Activated CD4-positive, alpha-beta T cell treated with anti-CD3 and anti-CD28 coated beads, Interleukin-2, amount 50 U/mL, for 48 hours (primary cell): ENCODE measurements around the gene MASP1.

ENCODE experiments used
- DNase-seq, 2 experiments: peaks; one replicate each; pipeline ENCODE4 v3.0.0-alpha.2; 2020

The MASP1 gene

DNA sequence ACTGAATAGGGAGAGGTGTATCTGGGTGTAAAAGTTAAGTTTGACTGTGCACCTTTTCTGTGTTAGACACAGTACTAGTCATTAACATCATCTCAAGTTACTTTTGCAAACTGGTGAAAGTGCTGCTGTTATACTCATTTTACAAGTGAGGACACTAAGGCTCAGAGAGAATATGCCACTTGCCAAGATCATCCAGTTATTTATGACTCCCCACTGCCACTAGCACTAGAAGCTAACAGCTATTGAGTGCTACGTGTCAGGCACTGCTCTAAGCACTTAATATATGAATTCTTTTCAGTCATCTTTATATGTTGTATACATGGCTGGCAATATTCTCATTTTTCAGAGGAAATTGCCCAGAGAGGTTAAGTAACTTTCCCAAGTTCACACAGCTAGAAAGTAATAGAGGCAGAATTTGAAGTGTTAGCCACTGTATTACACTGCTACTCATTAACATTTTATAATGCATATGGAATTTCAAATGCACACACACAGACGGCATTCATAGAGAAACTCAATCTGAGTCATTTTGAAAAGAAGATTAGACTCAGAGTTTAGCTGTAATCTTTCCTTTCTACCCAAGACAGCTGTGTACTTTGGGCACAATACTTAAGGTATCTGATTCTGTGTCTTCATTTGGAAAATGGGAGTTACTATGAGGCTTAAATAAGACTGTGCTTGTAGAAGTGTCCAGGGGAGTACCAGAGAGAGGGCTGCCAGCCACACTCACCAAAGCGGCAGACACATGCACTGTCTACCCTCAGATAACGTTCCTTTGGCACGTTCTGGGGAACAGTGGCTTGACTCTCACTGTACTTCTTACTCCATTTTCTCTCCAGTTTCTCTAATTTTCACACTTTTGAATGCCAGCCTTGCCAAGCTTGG, 1.3 kb upstream of the MASP1 start:
- no peak for DNase-seq

DNA sequence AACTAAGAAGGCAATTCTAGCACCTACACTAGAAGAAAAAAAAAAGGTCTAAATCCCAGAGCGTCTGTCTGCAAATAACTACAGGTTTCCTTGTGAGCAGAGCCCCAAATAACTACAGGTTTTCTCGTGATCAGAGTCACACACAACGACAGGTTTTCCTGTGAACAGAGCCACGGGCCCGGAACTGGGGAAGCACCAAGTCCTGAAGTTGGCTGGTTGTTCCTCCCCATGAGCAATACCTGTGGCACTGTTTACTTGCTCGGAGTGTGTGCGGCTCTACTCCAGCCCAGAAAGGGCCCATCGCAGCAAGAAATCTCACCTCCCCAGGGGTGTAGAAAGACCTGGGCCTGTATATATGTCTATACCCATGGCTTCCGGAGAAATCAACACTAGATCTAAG, 644 bp upstream of the MASP1 start:
- no peak for DNase-seq

- no peak for DNase-seq
Measured at GRCh38 chr3:187291001-187291511, 481 bp downstream of the MASP1 start.

GRCh38 chr3:187290503-187290902, 1.0 kb downstream of the MASP1 start:
- no peak for DNase-seq

- no peak for DNase-seq
Measured at GRCh38 chr3:187288855-187289605, 2.5 kb downstream of the MASP1 start.

GRCh38 chr3:187288131-187288854, 3.2 kb downstream of the MASP1 start:
- DNase-seq = no peak

- no peak for DNase-seq
Measured at GRCh38 chr3:187287256-187287655, 4.3 kb downstream of the MASP1 start.

DNA sequence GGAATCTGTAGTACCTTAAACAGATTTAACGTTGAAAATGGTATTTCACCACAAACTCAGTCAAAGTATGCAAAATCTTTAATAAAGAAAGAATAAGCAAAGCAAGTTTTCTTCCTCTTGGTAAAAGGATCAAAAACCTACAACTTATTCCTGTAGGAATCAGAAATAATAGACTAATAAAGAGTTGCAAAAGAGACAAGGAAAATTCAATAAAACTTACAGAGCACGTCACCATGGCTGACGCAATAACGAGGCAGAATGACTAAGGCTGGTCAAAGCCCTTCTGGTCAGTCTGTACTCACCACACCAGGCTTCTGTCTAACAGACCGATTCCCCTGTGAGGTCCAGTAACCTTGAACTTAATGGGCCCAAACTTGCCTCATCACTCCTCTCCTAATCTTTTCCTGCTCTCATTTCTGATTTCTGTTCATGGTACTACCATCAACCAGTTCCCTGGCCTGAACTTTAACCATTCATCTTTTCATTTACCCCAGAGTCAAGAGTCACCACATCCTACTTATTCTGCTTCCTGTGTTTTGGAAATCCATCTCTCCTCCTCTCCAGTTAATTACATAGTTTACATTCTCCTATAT, 5.0 kb downstream of the MASP1 start:
- DNase-seq = no peak

DNA sequence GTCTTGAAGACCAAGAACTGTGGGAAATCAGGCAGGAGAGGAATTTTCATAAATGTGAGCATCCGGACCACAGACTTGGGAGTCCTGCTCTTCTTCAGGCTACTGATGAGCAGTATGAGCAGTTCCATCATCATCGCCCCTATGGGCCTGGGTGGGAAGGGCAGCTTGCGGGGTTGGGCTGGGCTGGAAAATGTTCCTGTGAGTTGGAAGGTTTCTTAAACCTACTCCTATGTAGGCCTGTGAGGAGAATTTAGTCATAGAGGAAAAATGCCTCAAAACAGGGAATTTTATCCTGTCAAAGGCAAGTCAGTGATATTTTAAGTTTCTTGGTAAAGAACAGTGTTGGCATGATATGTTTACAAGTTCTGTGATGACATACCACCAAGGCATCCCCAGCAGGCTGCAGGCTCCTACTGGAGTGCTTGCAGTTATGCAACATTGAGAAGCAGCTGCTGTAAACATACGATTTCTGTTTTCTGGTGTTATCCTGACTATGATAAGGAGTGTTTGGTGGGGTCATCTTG, 10.3 kb downstream of the MASP1 start:
- no peak for DNase-seq

GRCh38 chr3:187280644-187281043, 10.9 kb downstream of the MASP1 start:
- DNase-seq = no peak

GRCh38 chr3:187277129-187277462, 14.4 kb downstream of the MASP1 start:
- no peak for DNase-seq

- no peak for DNase-seq
Measured at GRCh38 chr3:187276397-187277128, 15.0 kb downstream of the MASP1 start.

DNA sequence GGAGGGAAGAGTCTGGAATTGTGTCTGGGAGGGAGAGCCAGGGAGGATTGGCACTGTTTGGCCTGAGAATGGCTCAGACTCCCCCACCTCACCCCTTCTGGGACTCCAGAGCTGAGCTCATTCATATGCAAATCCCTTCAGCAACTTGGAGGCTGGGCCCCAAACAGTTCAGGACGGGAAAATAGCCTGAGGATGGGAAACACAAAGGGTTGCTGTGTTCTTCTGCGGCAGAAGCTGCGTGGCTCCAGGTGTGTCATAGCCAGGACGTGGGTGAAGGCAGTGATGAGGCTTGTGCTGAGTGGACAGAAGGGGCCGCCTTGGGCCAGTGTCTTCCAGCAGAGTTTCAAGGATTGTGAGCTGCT, 16.6 kb downstream of the MASP1 start:
- DNase-seq = no peak

- no peak for DNase-seq
Measured at GRCh38 chr3:187274315-187274976, 17.1 kb downstream of the MASP1 start.

- DNase-seq = no peak
Measured at GRCh38 chr3:187271582-187271981, 20.0 kb downstream of the MASP1 start.

DNA sequence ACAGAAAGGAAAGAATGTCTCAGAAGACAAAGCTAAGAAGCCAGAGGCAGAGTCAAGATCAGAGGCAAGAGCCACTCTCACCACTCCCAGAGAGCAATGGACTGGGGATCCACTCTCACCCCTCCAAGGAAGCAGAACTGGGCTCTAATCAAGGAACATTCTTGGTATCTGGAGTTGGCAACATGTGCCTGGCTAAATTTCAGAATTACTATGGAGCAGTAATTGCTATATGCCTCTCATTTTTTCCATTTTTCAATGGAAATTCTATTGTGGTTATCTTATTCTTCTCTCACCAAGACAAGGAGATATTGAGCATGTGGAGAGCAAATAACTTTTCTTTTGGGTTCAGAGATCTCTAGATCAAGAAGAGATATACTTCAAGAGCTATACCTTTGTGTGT, 22.1 kb downstream of the MASP1 start:
- DNase-seq = no peak

- no peak for DNase-seq
Measured at GRCh38 chr3:187267306-187267705, 24.2 kb downstream of the MASP1 start.

GRCh38 chr3:187266691-187267090, 24.8 kb downstream of the MASP1 start:
- no peak for DNase-seq

- no peak for DNase-seq
Measured at GRCh38 chr3:187265461-187265955, 26.0 kb downstream of the MASP1 start.

DNA sequence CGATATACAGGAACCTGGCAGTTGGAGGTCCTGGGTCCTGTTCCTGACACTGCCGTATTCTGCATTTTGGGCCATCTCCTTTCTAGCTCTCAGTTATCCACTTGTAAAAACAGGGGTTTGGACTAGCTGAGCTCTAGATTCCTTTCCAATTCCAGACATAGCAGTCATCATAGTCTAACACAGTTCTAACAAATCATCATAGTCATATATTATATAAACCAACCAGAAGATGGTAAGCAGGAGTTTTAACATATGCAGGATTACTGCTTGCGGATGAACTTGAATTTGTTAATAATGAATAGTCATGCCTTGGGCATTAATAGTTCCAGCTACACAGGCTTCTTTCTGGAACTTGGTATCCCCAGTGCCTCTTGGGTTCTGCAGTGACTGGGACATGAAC, 26.6 kb downstream of the MASP1 start:
- no peak for DNase-seq

- DNase-seq = no peak
Measured at GRCh38 chr3:187264021-187264420, 27.5 kb downstream of the MASP1 start.
